ENCODE data around the gene HOXC4. TPM values are rescaled to one million over a fixed set of nuclear protein-coding genes. Genes with fewer than 3 reads are reported as not detected.

HOXC4 gene
- total RNA-seq, 2 donors from 2014 or later: 0.62 TPM; not detected in 1

DNA sequence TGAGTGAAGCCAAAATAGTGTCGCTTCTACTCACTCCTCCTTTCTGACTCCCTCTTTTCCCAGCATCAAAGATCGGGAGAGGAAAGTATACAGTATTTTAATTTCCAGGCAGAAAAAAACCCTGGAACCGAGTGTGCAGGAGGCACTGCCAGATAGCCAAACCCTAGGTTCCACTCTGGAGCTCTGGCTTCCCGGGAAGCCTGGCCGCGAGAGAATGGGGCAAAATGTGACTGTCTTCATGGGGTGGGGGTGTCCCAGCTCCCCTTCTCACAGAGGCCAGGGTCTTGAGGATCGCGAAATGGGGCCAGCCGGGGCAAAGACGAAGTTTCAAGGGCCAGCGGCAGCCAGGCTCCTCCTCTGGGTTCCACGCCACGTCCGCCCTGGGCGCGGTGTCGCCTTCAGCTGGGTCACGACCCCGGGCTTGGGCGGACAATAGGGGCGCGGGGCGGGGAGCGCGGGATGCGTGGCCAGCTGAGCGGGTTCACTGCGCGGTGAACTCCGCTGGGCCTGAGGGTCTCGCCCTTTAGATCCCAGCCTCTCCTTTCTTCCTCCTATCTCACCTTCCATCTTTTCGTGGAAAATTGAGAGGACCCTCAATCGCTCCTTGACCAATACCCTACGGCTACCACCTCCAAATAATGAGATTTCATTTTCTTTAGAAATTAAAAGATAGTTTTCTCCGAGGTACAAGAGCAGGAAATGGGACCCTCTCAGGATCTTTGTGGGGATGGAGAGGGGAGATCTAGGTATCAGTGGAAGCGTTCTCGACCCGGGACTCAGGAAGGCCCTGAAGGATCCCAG is 6.7 kb downstream of the HOXC4 start:
- Histone ChIP-seq H3K27ac (no peak overlapping the region), H3K4me1 (replicated peaks) (no peaks in the 10 kb centered on the region), H3K9me3 (no peaks in the 10 kb centered on the region), H3K27me3 (replicated peaks; ENCODE audit: insufficient read depth) (peaks cover 34% of the 10 kb centered on the region), H3K4me3 (no peak overlapping the region), H3K36me3 (no peaks in the 10 kb centered on the region)
- no peak for DNase-seq (ENCODE audit: low spot score)
- 29% methylated on average over 37 of the region's 38 CpGs for WGBS
- TF ChIP-seq, protein P1, sequence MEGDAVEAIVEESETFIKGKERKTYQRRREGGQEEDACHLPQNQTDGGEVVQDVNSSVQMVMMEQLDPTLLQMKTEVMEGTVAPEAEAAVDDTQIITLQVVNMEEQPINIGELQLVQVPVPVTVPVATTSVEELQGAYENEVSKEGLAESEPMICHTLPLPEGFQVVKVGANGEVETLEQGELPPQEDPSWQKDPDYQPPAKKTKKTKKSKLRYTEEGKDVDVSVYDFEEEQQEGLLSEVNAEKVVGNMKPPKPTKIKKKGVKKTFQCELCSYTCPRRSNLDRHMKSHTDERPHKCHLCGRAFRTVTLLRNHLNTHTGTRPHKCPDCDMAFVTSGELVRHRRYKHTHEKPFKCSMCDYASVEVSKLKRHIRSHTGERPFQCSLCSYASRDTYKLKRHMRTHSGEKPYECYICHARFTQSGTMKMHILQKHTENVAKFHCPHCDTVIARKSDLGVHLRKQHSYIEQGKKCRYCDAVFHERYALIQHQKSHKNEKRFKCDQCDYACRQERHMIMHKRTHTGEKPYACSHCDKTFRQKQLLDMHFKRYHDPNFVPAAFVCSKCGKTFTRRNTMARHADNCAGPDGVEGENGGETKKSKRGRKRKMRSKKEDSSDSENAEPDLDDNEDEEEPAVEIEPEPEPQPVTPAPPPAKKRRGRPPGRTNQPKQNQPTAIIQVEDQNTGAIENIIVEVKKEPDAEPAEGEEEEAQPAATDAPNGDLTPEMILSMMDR (IDR thresholded peaks at IDR 0.05): no peak
- TF ChIP-seq POLR2AphosphoS5 (IDR thresholded peaks at IDR 0.05) (no peak), POLR2A (IDR thresholded peaks at IDR 0.05) (no peak)
- intact Hi-C loops (cut with DNase I): no loop called here

DNA sequence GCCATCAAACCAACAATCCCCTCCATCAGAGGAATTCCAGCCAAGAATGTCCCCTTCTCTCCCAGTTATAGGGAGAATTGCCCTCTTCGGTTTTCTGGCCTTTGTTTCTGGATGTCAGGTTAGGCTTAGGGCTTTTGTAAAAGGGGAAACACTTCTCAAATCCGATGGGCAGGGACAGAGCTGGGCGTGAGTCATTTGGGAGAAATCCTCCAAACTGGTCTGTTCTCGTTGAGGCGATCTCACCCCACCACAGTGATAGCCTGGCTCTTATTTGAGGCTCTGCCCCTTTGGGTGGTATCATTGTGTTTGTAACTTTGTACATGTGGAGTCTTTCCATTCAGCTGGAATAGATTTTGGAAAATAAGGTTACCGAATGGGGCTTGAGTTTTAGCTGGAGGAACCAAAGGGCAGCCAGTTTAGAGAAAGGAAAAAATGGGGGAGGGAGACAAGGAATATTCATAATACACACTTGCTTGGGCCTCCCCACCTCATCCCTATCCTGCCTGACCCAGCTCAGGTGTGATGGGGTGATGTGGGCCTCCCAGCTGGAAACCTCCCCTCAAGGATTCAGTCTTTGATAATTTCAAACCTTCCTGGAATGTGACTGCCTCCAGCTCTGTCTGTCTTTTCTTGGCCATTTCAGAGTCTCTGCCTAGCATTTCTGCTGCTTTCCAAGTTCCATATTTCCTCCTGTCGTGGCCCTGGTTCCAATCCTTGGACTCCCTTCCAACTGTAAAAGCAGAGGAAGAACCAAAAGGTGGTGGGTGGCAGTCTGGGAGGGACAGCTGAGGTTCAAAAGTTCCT is 7.5 kb downstream of the HOXC4 start:
- no peaks in the 10 kb centered on the region for H3K9me3 ChIP-seq
- H3K36me3 ChIP-seq: no peaks in the 10 kb centered on the region
- WGBS: 33% methylated on average over 7 of the region's 7 CpGs
- H3K27me3 ChIP-seq (replicated peaks; ENCODE audit: insufficient read depth): peaks cover 32% of the 10 kb centered on the region
- H3K4me1 ChIP-seq (replicated peaks): no peaks in the 10 kb centered on the region
- no peak for DNase-seq (ENCODE audit: low spot score)
- intact Hi-C loops (cut with DNase I): no loop called here
- TF ChIP-seq POLR2AphosphoS5 (IDR thresholded peaks at IDR 0.05): no peak
- TF ChIP-seq POLR2A (IDR thresholded peaks at IDR 0.05): no peak
- TF ChIP-seq, protein P1 (IDR thresholded peaks at IDR 0.05): no peak
- no peak overlapping the region for H3K27ac ChIP-seq
- no peak overlapping the region for H3K4me3 ChIP-seq

- no peaks in the 10 kb centered on the region for H3K9me3 ChIP-seq
- intact Hi-C loops (cut with DNase I): no loop called here
- no peaks in the 10 kb centered on the region for H3K36me3 ChIP-seq
- TF ChIP-seq POLR2AphosphoS5 (IDR thresholded peaks at IDR 0.05) (no peak), POLR2A (IDR thresholded peaks at IDR 0.05) (no peak)
- TF ChIP-seq, protein P1 (IDR thresholded peaks at IDR 0.05): no peak
- no peak for DNase-seq (ENCODE audit: low spot score)
- H3K4me1 ChIP-seq (replicated peaks): no peaks in the 10 kb centered on the region
- H3K27me3 ChIP-seq (replicated peaks; ENCODE audit: insufficient read depth): peaks cover 16% of the 10 kb centered on the region
- H3K4me3 ChIP-seq: no peak overlapping the region
- H3K27ac ChIP-seq: no peak overlapping the region
These were observed 12.0 kb downstream of the HOXC4 start for GRCh38 chr12:54065677-54066076.

DNA sequence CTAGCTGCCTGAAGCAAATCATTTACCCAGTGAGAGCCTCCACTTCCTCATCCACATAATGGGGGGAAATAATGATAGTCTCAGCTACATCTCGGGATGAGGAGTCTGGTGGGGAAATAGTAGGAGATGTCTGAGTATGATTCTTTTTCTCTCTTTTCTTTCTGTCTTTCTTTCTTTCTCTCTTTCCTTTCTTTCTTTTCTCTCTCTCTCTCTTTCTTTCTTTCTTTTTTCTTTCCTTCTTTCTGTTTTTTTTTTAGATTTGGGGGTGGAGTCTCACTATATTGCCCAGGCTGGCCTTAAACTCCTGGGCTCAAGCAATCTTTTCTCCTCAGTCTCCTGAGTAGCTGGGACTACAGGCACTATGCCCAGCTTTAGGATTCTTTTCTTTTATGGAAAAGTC is 12.8 kb downstream of the HOXC4 start:
- Histone ChIP-seq H3K4me3 (no peak overlapping the region), H3K4me1 (replicated peaks) (no peaks in the 10 kb centered on the region), H3K36me3 (no peaks in the 10 kb centered on the region), H3K27ac (no peak overlapping the region), H3K9me3 (no peaks in the 10 kb centered on the region), H3K27me3 (replicated peaks; ENCODE audit: insufficient read depth) (peaks cover 13% of the 10 kb centered on the region)
- intact Hi-C loops (cut with DNase I): no loop called here
- whole genome bisulfite sequencing: 100% methylated on average over 1 of the region's 1 CpG
- TF ChIP-seq POLR2AphosphoS5 (IDR thresholded peaks at IDR 0.05) (no peak), POLR2A (IDR thresholded peaks at IDR 0.05) (no peak)
- TF ChIP-seq, protein P1 (IDR thresholded peaks at IDR 0.05): no peak
- DNase-seq (ENCODE audit: low spot score): no peak
